ENCODE data around the gene VIM. TPM values are rescaled to one million over a fixed set of nuclear protein-coding genes. Genes with fewer than 3 reads are reported as not detected.

VIM gene
- total RNA-seq: 3,843 and 4,185 TPM in 2 replicates

GRCh38 chr10:17228091-17229015 is at the start of gene VIM:
VIM (plus strand) TSS chr10:17228241; CDS start chr10:17229423, 1,182 bp downstream.

GRCh38 chr10:17200912-17201793 is 26.9 kb upstream of the VIM start, which contains the start of gene TRDMT1:
TRDMT1 (minus strand) TSS chr10:17201672; CDS start chr10:17201634, 38 bp downstream.

Other genes starting within 250 kb of the VIM start
- gene CUBN, start 98.4 kb upstream of the VIM start, total RNA-seq: 0.85 and 1.2 TPM in 2 replicates
- 3.9 and 4.1 TPM in 2 replicates for gene TRDMT1, start 26.6 kb upstream of the VIM start, total RNA-seq
- gene ST8SIA6, start 226.4 kb downstream of the VIM start, total RNA-seq: not detected in 2 replicates

Data from smooth muscle cell of bladder (primary cell).